ENCODE data around the gene OAT.
A peak's percentile ranks its signal among the peaks of the same experiment; 100 is the strongest.

The OAT gene

DNA sequence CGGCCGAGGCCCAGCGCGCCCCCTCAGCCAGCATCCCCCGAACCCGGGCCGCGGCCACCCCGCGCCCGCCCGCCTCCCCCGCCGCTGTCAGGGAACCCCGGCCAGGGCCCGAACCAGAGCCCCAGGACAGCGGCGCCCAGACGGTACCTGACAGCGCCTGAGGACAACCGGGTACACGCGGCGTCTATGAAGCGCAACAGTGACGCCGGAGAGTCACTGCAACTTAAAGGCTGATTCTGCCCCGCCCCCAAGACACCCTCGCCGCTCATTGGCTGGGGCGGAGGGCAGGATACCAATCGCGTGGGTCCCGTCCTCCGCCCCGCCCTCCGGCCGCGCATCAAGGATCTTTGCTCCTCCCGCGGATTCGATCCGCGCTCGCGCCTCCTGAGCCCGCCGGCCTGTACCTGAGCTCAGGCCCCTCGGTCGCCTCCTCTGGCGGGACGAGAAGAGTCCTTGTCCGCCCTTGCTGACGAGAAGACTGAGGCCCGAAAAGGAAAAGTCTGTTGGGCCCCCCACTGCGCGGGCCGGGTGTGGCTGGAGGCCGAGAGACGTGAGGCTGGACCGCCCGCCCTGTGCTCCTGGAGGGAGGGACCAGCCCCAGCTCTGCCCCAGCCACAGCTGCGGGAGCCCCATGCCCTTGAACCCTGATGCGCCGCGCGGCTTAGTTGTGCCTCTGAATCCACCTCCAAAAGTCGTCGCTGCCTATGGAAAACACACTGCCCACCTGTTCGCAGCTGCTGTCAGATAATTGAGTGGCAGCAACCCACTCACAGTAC lies at the start of gene OAT:
Gene OAT, minus strand, starts transcription at position 198 of the 776 bp plus-strand sequence. CDS start 6,752 bp downstream, outside the sequence.
- DNase-seq (ENCODE audit: low read depth in 1 of 2, low spot score in 1 of 2): peak; percentile 88 to 96
- in situ Hi-C loops (cut with HindIII; ENCODE audit: low pct_unique_long_range_greater_than_20kb, low sequenced_read_pairs): no loop called here
- no peak for TF ChIP-seq JUND (IDR thresholded peaks at IDR 0.05; ENCODE audit: low read depth)

DNA sequence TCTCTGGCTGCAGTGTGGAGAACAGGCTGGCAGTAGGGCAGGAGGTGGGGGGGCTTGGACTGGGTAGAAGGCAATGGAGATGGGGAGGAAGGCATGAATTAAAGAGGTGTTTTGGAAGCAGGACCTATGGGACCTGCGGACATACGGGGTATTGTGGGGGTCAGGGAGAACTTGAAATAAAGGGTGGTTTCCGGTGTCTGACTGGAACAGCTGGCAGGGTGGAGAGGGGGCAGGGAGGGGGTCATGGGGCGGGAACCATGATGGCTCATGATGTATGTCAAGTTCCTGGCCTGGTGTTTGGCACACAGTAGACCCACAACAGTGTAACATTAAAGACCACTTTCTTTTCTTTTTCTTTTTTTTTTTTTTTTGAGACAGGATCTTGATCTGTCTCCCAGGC lies 48.4 kb upstream of the OAT start:
- in situ Hi-C loops (cut with HindIII; ENCODE audit: low pct_unique_long_range_greater_than_20kb, low sequenced_read_pairs): no loop called here
- TF ChIP-seq JUND (IDR thresholded peaks at IDR 0.05; ENCODE audit: low read depth): no peak
- no peak for DNase-seq (ENCODE audit: low read depth in 1 of 2, low spot score in 1 of 2)

DNA sequence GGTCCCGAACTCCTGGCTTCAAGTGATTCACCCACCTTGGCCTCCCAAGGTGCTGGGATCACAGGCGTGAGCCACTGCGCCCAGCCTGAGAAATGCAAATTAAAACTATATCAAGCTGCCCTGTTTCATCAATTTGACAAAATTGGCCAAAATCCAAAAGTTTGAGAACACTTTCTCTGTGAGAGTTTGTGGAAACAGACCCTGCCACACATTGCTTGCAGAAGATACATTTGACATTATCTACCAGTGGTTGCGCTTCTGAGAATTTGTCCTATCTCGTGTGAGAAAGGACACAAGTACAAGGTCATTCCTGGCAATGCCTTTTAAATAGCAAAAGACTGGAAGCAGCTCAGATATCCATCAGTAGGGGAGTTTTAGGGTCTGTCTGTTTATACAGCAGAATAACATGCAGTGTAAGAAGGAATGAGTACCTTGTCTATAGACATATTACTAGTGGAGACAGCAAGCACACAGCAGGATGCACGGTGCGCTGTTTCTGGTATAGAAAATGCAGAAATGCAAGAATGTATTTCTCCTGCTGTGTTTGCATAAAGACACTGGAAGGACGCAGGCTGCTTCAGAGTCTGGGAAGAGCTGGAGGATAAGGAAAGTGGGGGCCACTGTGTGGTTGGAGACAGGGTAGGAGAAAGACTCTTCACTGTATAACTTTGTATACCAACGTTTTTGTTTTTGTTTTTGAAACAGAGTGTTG lies 47.2 kb upstream of the OAT start:
- no peak for TF ChIP-seq JUND (IDR thresholded peaks at IDR 0.05; ENCODE audit: low read depth)
- DNase-seq (ENCODE audit: low read depth in 1 of 2, low spot score in 1 of 2): no peak
- in situ Hi-C loops (cut with HindIII; ENCODE audit: low pct_unique_long_range_greater_than_20kb, low sequenced_read_pairs): no loop called here

DNA sequence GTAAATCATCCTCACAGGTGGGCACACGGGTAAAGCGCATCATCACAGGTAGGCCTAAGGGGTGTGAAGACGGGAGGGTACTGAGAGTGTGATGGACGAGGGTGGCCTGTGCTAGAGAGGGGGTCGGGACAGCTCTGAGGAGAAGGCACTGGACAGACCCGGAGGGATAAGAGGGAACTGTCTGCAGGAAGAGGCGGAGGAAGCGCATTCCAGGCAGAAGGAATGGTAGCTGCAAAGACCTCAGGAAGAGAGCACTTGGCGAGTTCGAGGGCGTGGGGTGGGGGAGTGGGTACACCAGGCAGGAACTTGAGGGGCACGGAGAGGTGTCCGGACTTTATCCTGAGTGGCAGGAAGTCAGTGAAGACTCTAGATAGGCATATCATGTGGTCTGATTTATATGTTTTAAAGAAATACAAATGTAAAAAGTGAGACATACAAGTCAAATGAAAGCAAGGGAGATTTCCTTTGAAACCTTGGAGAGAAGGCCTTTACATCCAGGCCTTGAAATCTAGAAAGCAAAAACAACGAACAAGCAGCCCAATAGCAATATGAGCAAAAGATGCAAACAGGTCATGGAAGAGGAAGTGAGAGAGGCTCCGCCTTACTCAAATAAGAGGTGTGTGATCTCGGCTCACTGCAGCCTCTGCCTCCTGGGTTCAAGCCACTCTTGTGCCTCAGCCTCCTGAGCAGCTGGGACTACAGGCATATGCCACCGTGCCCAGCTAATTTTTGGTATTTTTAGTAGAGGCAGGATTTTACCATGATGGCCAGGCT lies 46.5 kb upstream of the OAT start:
- in situ Hi-C loops (cut with HindIII; ENCODE audit: low pct_unique_long_range_greater_than_20kb, low sequenced_read_pairs): no loop called here
- DNase-seq (ENCODE audit: low read depth in 1 of 2, low spot score in 1 of 2): no peak
- no peak for TF ChIP-seq JUND (IDR thresholded peaks at IDR 0.05; ENCODE audit: low read depth)

DNA sequence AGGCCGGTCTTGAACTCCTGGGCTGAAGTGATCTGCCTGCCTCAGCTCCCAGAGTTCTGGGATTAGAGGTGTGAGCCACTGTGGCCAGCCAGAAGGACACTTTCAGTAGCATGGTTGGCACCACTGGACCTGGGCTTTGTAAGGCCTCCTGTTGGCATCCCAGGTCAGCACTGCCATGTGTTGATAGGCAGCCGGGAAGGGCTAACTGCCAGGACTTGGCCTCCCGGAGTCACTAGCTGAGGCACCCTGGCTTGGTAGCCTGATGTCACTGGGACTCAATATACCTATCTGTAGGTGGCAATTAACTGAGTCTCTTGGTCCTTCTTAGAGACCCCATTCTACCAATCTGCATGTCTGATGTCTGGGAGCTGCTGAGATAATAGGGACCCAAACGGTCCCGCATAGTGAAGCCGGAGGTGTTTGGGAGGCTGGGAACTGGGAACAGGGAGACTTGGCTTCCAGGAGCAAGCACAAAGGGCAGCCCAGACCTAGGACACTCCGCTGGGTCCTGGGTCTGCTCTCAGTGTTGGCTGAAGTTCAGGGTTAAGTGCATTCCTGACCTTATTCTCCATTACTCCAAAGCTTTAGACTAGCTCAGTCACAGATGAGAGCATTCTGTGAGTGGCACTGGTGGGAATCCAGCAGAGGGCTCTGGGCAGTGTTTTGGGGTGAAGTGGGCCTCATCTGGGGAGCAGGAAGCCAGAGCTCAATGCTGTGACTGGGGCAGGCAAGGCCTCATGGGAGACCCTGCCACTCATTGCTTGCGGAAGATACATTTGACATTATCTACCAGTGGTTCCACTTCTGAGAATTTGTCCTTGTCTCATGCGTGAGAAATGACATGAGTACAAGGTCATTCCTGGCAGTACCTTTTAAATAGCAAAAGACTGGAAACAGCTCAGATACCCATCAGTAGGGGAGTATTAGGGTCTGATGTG lies 45.6 kb upstream of the OAT start:
- no peak for TF ChIP-seq JUND (IDR thresholded peaks at IDR 0.05; ENCODE audit: low read depth)
- in situ Hi-C loops (cut with HindIII; ENCODE audit: low pct_unique_long_range_greater_than_20kb, low sequenced_read_pairs): no loop called here
- no peak for DNase-seq (ENCODE audit: low read depth in 1 of 2, low spot score in 1 of 2)

DNA sequence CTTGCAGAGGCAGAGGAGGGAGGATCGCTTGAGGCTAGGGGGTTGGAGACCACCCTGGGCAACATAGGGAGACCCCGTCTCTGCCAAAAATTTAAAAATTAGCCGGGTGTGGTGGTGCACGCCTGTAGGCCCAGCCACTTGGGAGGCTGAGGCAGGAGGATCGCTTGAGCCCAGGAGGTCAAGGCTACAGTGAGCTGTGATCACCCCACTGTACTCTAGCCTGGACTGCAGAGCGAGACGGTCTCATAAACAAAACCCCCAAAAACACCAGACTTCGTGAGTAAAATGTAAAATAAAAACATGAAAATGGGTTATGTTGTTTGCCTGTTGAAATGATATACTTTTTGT lies 43.6 kb upstream of the OAT start:
- in situ Hi-C loops (cut with HindIII; ENCODE audit: low pct_unique_long_range_greater_than_20kb, low sequenced_read_pairs): no loop called here
- TF ChIP-seq JUND (IDR thresholded peaks at IDR 0.05; ENCODE audit: low read depth): no peak
- DNase-seq (ENCODE audit: low read depth in 1 of 2, low spot score in 1 of 2): no peak

DNA sequence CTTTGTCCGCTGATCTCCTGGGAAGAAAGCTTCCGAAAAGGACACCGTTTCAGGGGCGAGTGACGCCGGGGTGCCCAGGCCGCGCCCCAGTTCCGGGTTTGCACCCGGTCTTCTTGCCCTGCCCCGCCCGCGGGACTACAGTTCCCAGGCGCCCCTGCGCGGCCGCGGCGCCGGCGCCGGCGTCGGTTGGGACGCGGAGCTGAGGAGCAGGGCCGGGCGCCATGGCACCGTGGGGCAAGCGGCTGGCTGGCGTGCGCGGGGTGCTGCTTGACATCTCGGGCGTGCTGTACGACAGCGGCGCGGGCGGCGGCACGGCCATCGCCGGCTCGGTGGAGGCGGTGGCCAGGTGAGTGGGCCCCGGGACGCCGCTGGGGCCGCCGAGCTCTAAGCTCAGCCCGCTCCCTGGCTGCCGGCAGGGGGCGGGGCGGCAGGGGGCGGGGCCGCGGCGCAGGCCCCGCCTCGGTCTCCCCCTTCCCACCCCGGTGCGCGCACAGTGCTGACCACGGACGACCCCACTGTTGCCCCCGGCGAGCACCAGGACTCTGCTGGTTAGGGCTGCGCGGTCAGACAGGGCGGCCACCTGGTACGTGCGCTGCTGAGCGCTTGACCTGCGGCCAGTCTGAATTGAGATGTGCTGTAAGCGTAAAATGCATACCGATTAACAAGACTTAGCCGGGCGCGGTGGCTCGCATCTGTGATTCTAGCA lies 43.1 kb upstream of the OAT start, which contains the start of gene LHPP:
Gene LHPP, plus strand, starts transcription at position 182 of the 706 bp plus-strand sequence. Its CDS starts 40 bp downstream, at position 222.
- in situ Hi-C loops (cut with HindIII; ENCODE audit: low pct_unique_long_range_greater_than_20kb, low sequenced_read_pairs): no loop called here
- no peak for TF ChIP-seq JUND (IDR thresholded peaks at IDR 0.05; ENCODE audit: low read depth)
- peak; percentile 83 for DNase-seq (ENCODE audit: low read depth in 1 of 2, low spot score in 1 of 2)

DNA sequence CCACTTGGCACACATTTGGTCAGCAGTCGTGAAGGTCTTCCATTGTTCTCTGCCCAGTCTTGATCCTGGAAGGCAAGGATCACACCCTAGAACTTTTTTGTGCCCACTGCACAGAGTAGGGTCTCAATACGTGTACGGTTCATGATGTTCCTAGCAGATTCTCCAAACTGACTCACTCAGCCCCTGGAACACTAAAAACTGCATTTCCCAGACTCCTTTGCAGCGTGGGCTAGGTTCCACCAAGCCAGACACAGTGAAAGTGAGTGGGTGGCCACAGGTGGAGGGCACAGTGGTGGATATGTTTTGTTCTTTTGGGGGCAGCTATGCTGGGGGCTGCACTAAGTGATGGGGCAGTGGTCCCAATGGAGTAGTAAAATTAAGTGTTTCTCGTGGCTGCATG lies 41.4 kb upstream of the OAT start:
- TF ChIP-seq JUND (IDR thresholded peaks at IDR 0.05; ENCODE audit: low read depth): no peak
- no peak for DNase-seq (ENCODE audit: low read depth in 1 of 2, low spot score in 1 of 2)
- in situ Hi-C loops (cut with HindIII; ENCODE audit: low pct_unique_long_range_greater_than_20kb, low sequenced_read_pairs): no loop called here

DNA sequence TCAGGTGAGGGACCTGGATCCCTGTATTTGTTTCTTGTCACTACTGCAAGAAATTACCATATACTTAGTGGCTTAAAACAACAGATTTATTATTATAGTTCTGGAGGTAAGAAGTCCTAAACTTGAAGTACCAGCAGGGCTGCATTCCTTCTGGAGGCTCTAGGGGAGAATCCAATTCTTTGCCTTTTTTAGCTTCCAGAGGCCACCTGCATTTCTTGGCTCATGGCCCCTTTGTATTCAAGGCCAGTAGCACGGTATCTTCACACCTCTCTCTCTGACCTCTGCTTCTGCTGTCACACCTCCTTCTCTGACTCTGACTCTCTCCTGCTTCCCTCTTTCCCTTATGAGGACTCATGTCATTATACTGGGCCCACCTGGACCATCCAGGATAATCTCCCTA lies 40.7 kb upstream of the OAT start:
- in situ Hi-C loops (cut with HindIII; ENCODE audit: low pct_unique_long_range_greater_than_20kb, low sequenced_read_pairs): no loop called here
- TF ChIP-seq JUND (IDR thresholded peaks at IDR 0.05; ENCODE audit: low read depth): no peak

DNA sequence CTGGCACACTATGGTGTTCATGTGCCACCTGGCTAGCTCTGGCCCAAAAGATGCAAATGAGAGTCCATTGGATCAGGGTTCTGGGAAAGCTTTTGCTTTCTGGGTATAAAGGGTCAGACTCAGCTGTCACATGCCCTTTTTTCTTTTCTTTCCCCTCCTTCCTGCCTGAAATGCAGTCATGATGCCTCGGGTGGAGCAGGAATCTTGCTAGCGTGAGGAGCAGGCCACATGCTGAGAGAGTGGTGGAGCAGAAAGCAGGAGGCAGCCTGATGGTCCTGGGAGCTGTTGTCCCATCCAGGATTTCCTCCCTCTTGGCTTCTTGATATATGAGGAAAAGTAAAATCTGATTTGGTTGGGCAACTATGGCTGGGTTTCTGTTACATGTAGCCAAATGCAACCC lies 40.2 kb upstream of the OAT start:
- in situ Hi-C loops (cut with HindIII; ENCODE audit: low pct_unique_long_range_greater_than_20kb, low sequenced_read_pairs): no loop called here
- no peak for DNase-seq (ENCODE audit: low read depth in 1 of 2, low spot score in 1 of 2)
- no peak for TF ChIP-seq JUND (IDR thresholded peaks at IDR 0.05; ENCODE audit: low read depth)

More for the DNA sequence above, 40.7 kb upstream of the OAT start:
- peak in 1 of 2 experiments; percentile 91 for DNase-seq (ENCODE audit: low read depth in 1 of 2, low spot score in 1 of 2)

DNA sequence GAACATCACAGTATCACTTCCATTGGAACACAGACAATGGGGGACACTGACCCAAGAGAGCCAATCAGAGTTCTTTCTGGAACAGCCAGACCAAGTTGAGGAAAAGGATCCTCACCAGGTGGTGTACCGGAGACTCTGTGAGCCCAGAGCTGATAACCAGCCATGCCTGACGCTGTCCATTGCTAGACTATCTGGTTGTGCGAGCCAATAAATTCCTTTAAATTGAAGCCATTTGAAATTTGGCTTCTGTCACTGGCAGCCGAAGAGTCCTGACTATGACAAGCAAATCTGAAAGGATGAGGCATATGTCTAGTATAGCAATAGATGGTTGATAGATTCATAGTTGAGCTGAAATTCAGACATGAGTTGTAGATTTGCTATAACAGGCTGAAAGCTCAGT lies 39.8 kb upstream of the OAT start:
- no peak for DNase-seq (ENCODE audit: low read depth in 1 of 2, low spot score in 1 of 2)
- TF ChIP-seq JUND (IDR thresholded peaks at IDR 0.05; ENCODE audit: low read depth): no peak
- in situ Hi-C loops (cut with HindIII; ENCODE audit: low pct_unique_long_range_greater_than_20kb, low sequenced_read_pairs): no loop called here
